B cell (primary cell): Measurements from ENCODE around the gene S100A16. TPM values are rescaled to one million over a fixed set of nuclear protein-coding genes. Genes with fewer than 3 reads are reported as not detected.
"Not testable (repeated sequence)": the region's sequence is repeated elsewhere in the genome, so short reads cannot be mapped to it uniquely, and the experiment has no call there.

ENCODE experiments used
- ATAC-seq: fragments of 200-7000 bp; cut with Tn5 transposase; one replicate; pipeline ENCODE4 v1.10.0; 2021; ENCODE audit warnings: low read depth, mild to moderate bottlenecking, moderate number of reproducible peaks, moderate library complexity
- CTCF ChIA-PET: fragments of 350-600 bp; sonication (Branson Sonifier 250); formaldehyde crosslinking; loops from one replicate; lab custom pipeline; 2021; ENCODE audit warnings: antibody characterized with exemption, inconsistent platforms; lab: Charles Lee
- POLR2A ChIA-PET: fragments of 350-600 bp; sonication (Branson Sonifier 250); formaldehyde crosslinking; loops from one replicate; lab custom pipeline; 2021; ENCODE audit warnings: antibody characterized with exemption; lab: Charles Lee
- DNase-seq: peaks from one replicate; pipeline ENCODE4 v3.0.0; 2013
- H2AFZ ChIP-seq: 2 replicates; pipeline ENCODE4 v1.6.1; 2012; ENCODE audit warnings: mild to moderate bottlenecking, low read depth, low read length; ENCODE audit not compliant: insufficient read depth, poor library complexity, severe bottlenecking
- H3K27ac ChIP-seq, 2 donors: 1 replicate in 1 of 2; 2 replicates in 1 of 2; pipeline ENCODE4 v1.5.1; 2012 to 2013; ENCODE audit warnings: low read length in 2 of 2, mild to moderate bottlenecking in 2 of 2, moderate library complexity in 1 of 2
- H3K27me3 ChIP-seq, 4 experiments: fragments of 200-600 bp in 1 of 4; sonication (generic) in 1 of 4; replicated peaks in 1 of 4; 1 replicate in 2 of 4; 2 replicates in 2 of 4; pipeline versions ENCODE4 v1.6.1 to v1.7.0; 2013 to 2016; ENCODE audit warnings: low read length in 3 of 4, mild to moderate bottlenecking in 2 of 4, mixed read lengths in 1 of 4, moderate library complexity in 1 of 4; ENCODE audit not compliant: insufficient read depth in 4 of 4, control insufficient read depth in 3 of 4; ENCODE audit errors: control extremely low read depth in 1 of 4
- H3K36me3 ChIP-seq, 2 experiments: replicated peaks in 1 of 2; 1 replicate in 1 of 2; 2 replicates in 1 of 2; pipeline versions ENCODE4 v1.6.1 to v1.7.1; 2013; ENCODE audit warnings: low read length in 1 of 2; ENCODE audit not compliant: insufficient read depth in 2 of 2, control insufficient read depth in 1 of 2; ENCODE audit errors: control extremely low read depth in 1 of 2, extremely low read depth in 1 of 2
- H3K4me1 ChIP-seq, 2 donors: fragments of 200-600 bp in 1 of 2; sonication (generic) in 1 of 2; 1 replicate in 1 of 2; 2 replicates in 1 of 2; pipeline versions ENCODE4 v1.5.1 to v1.6.1; 2013 to 2017; ENCODE audit warnings: low read length in 2 of 2; ENCODE audit not compliant: control insufficient read depth in 2 of 2, insufficient read depth in 2 of 2
- H3K4me2 ChIP-seq: replicated peaks from 2 replicates; pipeline ENCODE3; 2012; ENCODE audit warnings: mild to moderate bottlenecking, low read depth, low read length; ENCODE audit not compliant: poor library complexity, severe bottlenecking
- H3K4me3 ChIP-seq, 5 experiments: fragments of 200-600 bp in 1 of 5; sonication (generic) in 1 of 5; 1 replicate in 3 of 5; 2 replicates in 2 of 5; pipeline versions ENCODE4 v1.5.1 to v1.7.0; 2011 to 2016; ENCODE audit warnings: low read length in 4 of 5, mild to moderate bottlenecking in 4 of 5, low read depth in 2 of 5, control low read depth in 1 of 5, moderate library complexity in 1 of 5; ENCODE audit not compliant: insufficient read depth in 1 of 5; ENCODE audit errors: control extremely low read depth in 1 of 5, extremely low read depth in 1 of 5
- H3K79me2 ChIP-seq: fragments of 200-600 bp; sonication (generic); one replicate; pipeline ENCODE4 v1.6.0; 2016; ENCODE audit warnings: low read length; ENCODE audit not compliant: control insufficient read depth, insufficient read depth
- H3K9ac ChIP-seq: fragments of 200-600 bp; sonication (generic); 2 replicates; pipeline ENCODE4 v1.6.1; 2017; ENCODE audit warnings: mild to moderate bottlenecking, low read length, moderate library complexity
- H3K9me3 ChIP-seq, 3 donors: one replicate each; pipeline versions ENCODE4 v1.6.1 to v1.7.1; 2013; ENCODE audit warnings: low read length in 2 of 3; ENCODE audit not compliant: control insufficient read depth in 2 of 3, insufficient read depth in 1 of 3; ENCODE audit errors: control extremely low read depth in 1 of 3
- H4K20me1 ChIP-seq: 2 replicates; pipeline ENCODE4 v1.6.0; 2012; ENCODE audit warnings: mild to moderate bottlenecking, low read length; ENCODE audit not compliant: insufficient read depth, control insufficient read depth, poor library complexity, severe bottlenecking
- H3K27ac Mint-ChIP-seq: one replicate; pipeline ENCODE4 v1.8.0; 2021; ENCODE audit warnings: mixed read lengths
- H3K27me3 Mint-ChIP-seq: one replicate; pipeline ENCODE4 v1.8.0; 2021; ENCODE audit warnings: mixed read lengths
- H3K4me1 Mint-ChIP-seq: one replicate; pipeline ENCODE4 v1.8.0; 2021; ENCODE audit warnings: mixed read lengths
- H3K4me3 Mint-ChIP-seq: one replicate; pipeline ENCODE4 v1.8.0; 2021; ENCODE audit warnings: mixed read lengths
- H3K9me3 Mint-ChIP-seq: one replicate; pipeline ENCODE4 v1.8.0; 2022; ENCODE audit warnings: mixed read lengths; ENCODE audit not compliant: insufficient read depth
- CTCF ChIP-seq: fragments of 200-600 bp; IDR thresholded peaks from one replicate; pipeline ENCODE4 v1.8.0; 2022; ENCODE audit warnings: antibody characterized with exemption, mild to moderate bottlenecking
- EZH2 ChIP-seq: IDR thresholded peaks from 2 replicates; pipeline ENCODE4 v1.6.1; 2012; ENCODE audit warnings: borderline replicate concordance, low read depth, mild to moderate bottlenecking, moderate library complexity, low read length; ENCODE audit not compliant: insufficient read depth, poor library complexity, severe bottlenecking
- WGBS: methylation state at CpG from one replicate; pipeline ENCODE4 v1.1.5; 2013; ENCODE audit warnings: missing lambda C conversion rate; ENCODE audit not compliant: insufficient coverage; 5-methylcytosine and 5-hydroxymethylcytosine counted together
- intact Hi-C: fragments of 100-400 bp; cut with micrococcal nuclease; formaldehyde crosslinking; loops from one replicate; pipeline ENCODE4 v1.10.0; 2022
- polyA plus RNA-seq: library from polyadenylated mRNA; depleted of rRNA; stranded (reverse); fragments of >200 nt; gene quantifications from 2 replicates; pipeline ENCODE4 v1.2.3, GENCODE V29; 2012
- total RNA-seq, 2 donors: library from RNA; stranded (reverse); fragments of 120-200 nt in 1 of 2; gene quantifications; 1 replicate in 1 of 2; 2 replicates in 1 of 2; pipeline versions ENCODE4 v1.2.3 to v1.2.4, GENCODE V29; 2013 to 2022

Gene S100A16
- total and polyA plus RNA-seq, 2 donors (not counting 1 experiment from before 2014, with no cell fraction given), result not detected

DNA sequence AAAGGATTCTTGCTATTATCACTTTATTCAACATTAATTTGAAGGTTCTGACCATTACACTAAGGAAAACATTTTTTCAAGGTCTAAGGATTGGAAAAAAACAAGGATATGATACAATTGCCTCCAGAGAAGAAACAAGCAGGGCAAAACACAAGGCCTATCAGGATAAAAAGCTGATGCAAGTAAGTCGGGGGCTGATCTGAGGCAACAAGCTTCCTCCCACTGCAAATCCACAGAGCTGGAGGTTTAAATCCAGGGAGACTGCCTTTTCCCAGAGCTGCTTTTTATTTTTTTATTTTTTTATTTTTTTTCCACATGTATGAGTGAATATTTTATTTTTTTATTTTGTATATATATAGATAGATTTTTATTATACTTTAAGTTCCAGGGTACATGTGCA is 27.9 kb downstream of the S100A16 start:
- no peak for DNase-seq
- H3K9me3 ChIP-seq, result no peaks in the 10 kb centered on the region
- ChIA-PET POLR2A (no interaction called here), CTCF (interaction anchor here (0.9 to 2.8 kb wide), 2 partner anchors 13 to 16 kb away, joined by 3 to 14 read pairs; no protein-coding TSS in a partner anchor)
- H3K4me1 ChIP-seq, result no peaks in the 10 kb centered on the region
- ATAC-seq, result no peak
- no peak overlapping the region for H3K4me2 ChIP-seq
- no peaks in the 10 kb centered on the region for H3K27me3 ChIP-seq
- intact Hi-C loops, result no loop called here
- no peak overlapping the region for H3K9ac ChIP-seq
- H4K20me1 ChIP-seq, result no peaks in the 10 kb centered on the region
- TF ChIP-seq CTCF (no peak), EZH2 (no peak)
- H3K36me3 ChIP-seq, result no peaks in the 10 kb centered on the region
- H2AFZ ChIP-seq, result no peak overlapping the region
- no peak overlapping the region for H3K27ac Mint-ChIP-seq
- H3K9me3 Mint-ChIP-seq, result no peaks in the 10 kb centered on the region
- no peak overlapping the region for H3K4me3 Mint-ChIP-seq
- no peaks in the 10 kb centered on the region for H3K4me1 Mint-ChIP-seq
- no peak overlapping the region for H3K4me3 ChIP-seq
- WGBS, result 100% methylated on average over 1 of the region's 1 CpG
- no peak overlapping the region for H3K27ac ChIP-seq
- peaks cover 10% of the 10 kb centered on the region for H3K27me3 Mint-ChIP-seq
- H3K79me2 ChIP-seq, result no peaks in the 10 kb centered on the region

DNA sequence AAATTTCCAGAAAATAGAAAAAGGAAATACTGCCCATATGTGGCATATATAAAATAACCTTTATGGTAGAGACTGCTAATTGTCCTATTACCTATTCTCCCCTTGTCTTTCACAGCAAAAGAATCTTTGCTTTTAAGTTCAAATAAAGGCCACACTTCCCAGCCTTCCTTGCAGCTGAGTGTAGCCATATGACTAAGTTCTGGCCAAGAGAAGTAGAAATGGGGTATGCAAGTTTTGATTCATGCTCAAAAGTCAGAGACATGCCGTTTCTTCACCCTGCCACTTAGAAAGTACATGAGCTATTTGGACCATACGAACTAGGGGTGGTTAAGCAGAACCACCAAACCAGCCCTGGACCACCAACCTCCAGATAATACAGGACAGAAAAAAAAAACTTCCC is 29.0 kb downstream of the S100A16 start:
- H3K27ac ChIP-seq, result no peak overlapping the region
- H3K27me3 Mint-ChIP-seq, result peaks cover 14% of the 10 kb centered on the region
- no peak overlapping the region for H3K27ac Mint-ChIP-seq
- no peaks in the 10 kb centered on the region for H4K20me1 ChIP-seq
- intact Hi-C loops, result no loop called here
- H3K9me3 Mint-ChIP-seq, result no peaks in the 10 kb centered on the region
- H3K79me2 ChIP-seq, result no peaks in the 10 kb centered on the region
- no peak for ATAC-seq
- CTCF ChIA-PET, result no interaction called here
- no peaks in the 10 kb centered on the region for H3K36me3 ChIP-seq
- TF ChIP-seq EZH2, result no peak
- POLR2A ChIA-PET, result no interaction called here
- DNase-seq, result no peak
- 78% methylated on average over 1 of the region's 2 CpGs for WGBS
- no peaks in the 10 kb centered on the region for H3K9me3 ChIP-seq
- H3K4me2 ChIP-seq, result no peak overlapping the region
- H2AFZ ChIP-seq, result no peak overlapping the region
- H3K27me3 ChIP-seq, result no peaks in the 10 kb centered on the region
- H3K4me1 Mint-ChIP-seq, result no peaks in the 10 kb centered on the region
- no peaks in the 10 kb centered on the region for H3K4me1 ChIP-seq
- no peak overlapping the region for H3K4me3 ChIP-seq
- H3K9ac ChIP-seq, result no peak overlapping the region
- H3K4me3 Mint-ChIP-seq, result no peak overlapping the region

GRCh38 chr1:153583514-153583913 is 29.4 kb downstream of the S100A16 start:
- H3K36me3 ChIP-seq, H3K9me3 ChIP-seq, H3K9me3 Mint-ChIP-seq, H3K4me1 ChIP-seq, DNase-seq, H3K4me2 ChIP-seq, CTCF ChIA-PET, H4K20me1 ChIP-seq, H3K4me1 Mint-ChIP-seq, H3K27ac Mint-ChIP-seq, H3K27me3 ChIP-seq, H3K79me2 ChIP-seq, H3K4me3 ChIP-seq, H3K4me3 Mint-ChIP-seq, ATAC-seq, H3K9ac ChIP-seq, H2AFZ ChIP-seq, H3K27ac ChIP-seq, intact Hi-C loops, POLR2A ChIA-PET: not testable (repeated sequence)
- peaks cover 14% of the 10 kb centered on the region for H3K27me3 Mint-ChIP-seq
- WGBS, result no CpG with 5 or more reads among the region's 3 CpGs
